Measurements from ENCODE around the gene BCAT1. TPM values are rescaled to one million over a fixed set of nuclear protein-coding genes. Genes with fewer than 3 reads are reported as not detected.

The BCAT1 gene
- total and polyA plus RNA-seq, 2 experiments from 2014 or later: 53.6 to 181 TPM

- TF ChIP-seq ETS1 (IDR thresholded peaks at IDR 0.05) (no peak), ZNF114 (CRISPR knock-in tag; IDR thresholded peaks at IDR 0.05) (no peak), REST (IDR thresholded peaks at IDR 0.05; ENCODE audit: unreplicated experiment) (no peak), POLR2AphosphoS5 (IDR thresholded peaks at IDR 0.05; ENCODE audit: low read depth) (no peak), EZH2phosphoT487 (IDR thresholded peaks at IDR 0.05; ENCODE audit: unreplicated experiment) (no peak), NANOG (IDR thresholded peaks at IDR 0.05; ENCODE audit: borderline replicate concordance) (no peak), ZNF331 (CRISPR knock-in tag; IDR thresholded peaks at IDR 0.05; ENCODE audit: low read depth) (no peak)
Measured at GRCh38 chr12:24948420-24948756, 513 bp downstream of the BCAT1 start (continued).

GRCh38 chr12:24947541-24948419, 1.1 kb downstream of the BCAT1 start:
- H3K9me3 Mint-ChIP-seq: no peaks in the 10 kb centered on the region; the same call in 2 of the 3 replicates
- H3K4me3 Mint-ChIP-seq: peak overlapping the region; percentile 95
- no peak overlapping the region for H2AFZ ChIP-seq
- H3K4me1 Mint-ChIP-seq: peaks cover 60% of the 10 kb centered on the region
- ATAC-seq (peak; percentile 5; the same call in 2 of the 3 replicates), DNase-seq (ENCODE audit: low spot score) (peak; percentile 46)
- H3K27ac ChIP-seq (ENCODE audit: low read depth): peak overlapping the region; percentile 96
- H3K27ac Mint-ChIP-seq: peak overlapping the region; percentile 99
- peaks cover 46% of the 10 kb centered on the region for H3K79me2 ChIP-seq (replicated peaks; ENCODE audit: insufficient read depth)
- 0 out of 2 replicates have a peak, but pooled peaks cover 6% of the 10 kb centered on the region for H3F3A ChIP-seq (replicated peaks; ENCODE audit: low read depth)
- H3K4me2 ChIP-seq: peak overlapping the region; percentile 75
- no peaks in the 10 kb centered on the region for H3K27me3 ChIP-seq (ENCODE audit: insufficient read depth)
- H4K20me1 ChIP-seq (replicated peaks; ENCODE audit: insufficient read depth): no peaks in the 10 kb centered on the region
- H3K4me3 ChIP-seq: peak overlapping the region; percentile 72
- peaks cover 48% of the 10 kb centered on the region for H3K36me3 Mint-ChIP-seq (ENCODE audit: low read depth)
- peaks cover 16% of the 10 kb centered on the region for H3K27me3 Mint-ChIP-seq (ENCODE audit: insufficient read depth, low read depth, poor library complexity)
- peaks cover 48% of the 10 kb centered on the region for H3K4me1 ChIP-seq (ENCODE audit: insufficient read depth)
- no peaks in the 10 kb centered on the region for H3K9me2 ChIP-seq (ENCODE audit: insufficient read depth)
- peaks cover 5% of the 10 kb centered on the region; the same call in 1 of the 2 replicates for H3K36me3 ChIP-seq (ENCODE audit: insufficient read depth)
- TF ChIP-seq CTCF (conservative IDR thresholded peaks at IDR 0.05; ENCODE audit: low read depth in 2 of 2): no peak
- no peak for TF ChIP-seq ZNF331 (CRISPR knock-in tag; IDR thresholded peaks at IDR 0.05; ENCODE audit: low read depth)
- no peak for TF ChIP-seq ZNF462 (CRISPR knock-in tag; IDR thresholded peaks at IDR 0.05)
- no peak for TF ChIP-seq POLR2AphosphoS5 (IDR thresholded peaks at IDR 0.05; ENCODE audit: low read depth)
- no peak for TF ChIP-seq STAT1 (IDR thresholded peaks at IDR 0.05; ENCODE audit: unreplicated experiment)
- no peak for TF ChIP-seq NANOG (IDR thresholded peaks at IDR 0.05; ENCODE audit: borderline replicate concordance)
- no peak for TF ChIP-seq EZH2phosphoT487 (IDR thresholded peaks at IDR 0.05; ENCODE audit: unreplicated experiment)
- TF ChIP-seq ZNF114 (CRISPR knock-in tag; IDR thresholded peaks at IDR 0.05): no peak
